HG02642 (cell line): ENCODE data around the gene LPCAT1.
A peak's percentile ranks its signal among the peaks of the same experiment; 100 is the strongest.
"Not testable (repeated sequence)": the region's sequence is repeated elsewhere in the genome, so short reads cannot be mapped to it uniquely, and the experiment has no call there.

ENCODE experiments used
- ATAC-seq: cut with Tn5 transposase; IDR thresholded peaks from one replicate; pipeline ENCODE4 v1.9.1; 2021; ENCODE audit warnings: mild to moderate bottlenecking; ENCODE audit not compliant: unreplicated experiment, poor library complexity

Gene LPCAT1

DNA sequence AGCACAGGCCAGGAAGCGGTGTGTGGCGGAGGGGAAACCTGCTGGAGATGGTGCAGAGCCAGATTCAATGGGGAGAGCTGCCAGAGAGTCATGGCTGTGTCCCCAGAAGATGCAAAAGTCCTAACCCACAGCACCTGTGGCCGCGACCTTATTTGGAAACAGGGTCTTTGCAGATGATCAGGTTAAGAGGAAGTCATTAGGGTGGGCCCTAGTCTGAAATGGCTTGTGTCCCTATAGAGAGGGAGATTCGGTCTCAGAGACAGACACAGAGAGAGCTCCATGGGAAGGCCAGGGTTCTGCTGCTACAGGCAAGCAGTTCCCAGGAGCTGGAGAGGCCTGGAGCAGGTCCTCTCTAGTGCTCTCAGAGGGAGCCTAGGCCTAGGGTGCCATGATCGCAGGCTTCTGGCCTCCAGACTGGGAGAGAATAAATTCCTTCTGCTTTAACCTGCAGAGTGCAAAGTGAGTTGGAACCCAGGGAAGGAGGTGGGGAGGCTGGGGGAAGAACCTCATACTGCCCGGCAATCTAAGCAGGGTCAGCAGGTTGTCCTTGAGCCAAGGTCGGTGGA, 1.9 kb upstream of the LPCAT1 start:
- no peak for ATAC-seq

- no peak for ATAC-seq
Observed at GRCh38 chr5:1524799-1525623, 1.3 kb upstream of the LPCAT1 start.

- ATAC-seq, result no peak
Observed at GRCh38 chr5:1524481-1524798, 680 bp upstream of the LPCAT1 start.

- ATAC-seq, result peak; percentile 37
Observed at GRCh38 chr5:1523480-1523792, 324 bp downstream of the LPCAT1 start.

DNA sequence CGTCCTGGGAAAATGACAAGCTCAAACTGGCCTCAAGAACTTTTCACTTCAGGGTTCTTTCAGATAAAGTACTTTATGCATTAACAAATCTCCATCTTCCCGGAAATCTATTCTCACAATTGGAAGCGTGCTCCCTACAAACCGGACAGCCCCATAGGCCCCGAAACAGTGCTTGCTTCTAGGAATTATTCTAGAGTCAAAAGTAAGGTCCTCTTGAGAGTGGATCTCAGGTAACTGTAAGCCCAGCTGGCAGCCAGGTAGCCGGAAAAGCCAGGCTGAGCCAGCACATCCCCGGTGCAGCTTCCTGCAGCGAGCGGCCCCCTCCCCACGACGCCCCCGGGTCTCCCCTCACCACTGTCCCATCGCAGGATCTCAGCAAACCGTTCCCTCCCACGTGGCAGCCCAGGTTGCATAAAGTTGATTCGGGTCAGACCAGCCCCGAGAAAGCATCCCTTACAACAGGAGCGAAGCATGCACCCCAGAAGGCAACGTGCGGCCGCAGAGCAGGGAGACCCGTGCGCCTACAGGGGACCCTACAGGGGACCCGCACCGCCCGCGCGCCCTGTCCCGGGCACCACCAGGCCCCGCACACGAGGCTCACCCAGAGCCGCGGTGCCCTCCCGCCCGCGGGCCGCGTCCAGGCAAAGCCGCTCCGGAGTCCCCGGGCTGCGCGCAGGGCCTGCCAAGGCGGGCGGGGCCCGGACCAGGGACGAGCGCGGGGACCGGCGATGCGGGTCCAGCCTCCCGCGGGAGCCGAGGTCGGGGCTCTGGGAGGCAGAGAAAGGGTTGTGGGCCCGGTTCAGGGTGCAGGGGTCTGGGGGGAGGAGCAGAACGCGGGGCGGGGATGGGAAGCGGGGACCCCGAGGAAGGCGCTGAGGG, 920 bp downstream of the LPCAT1 start:
- ATAC-seq, result no peak

- ATAC-seq, result no peak
Observed at GRCh38 chr5:1521671-1522600, 1.8 kb downstream of the LPCAT1 start.

- ATAC-seq, result no peak
Observed at GRCh38 chr5:1520791-1521453, 2.8 kb downstream of the LPCAT1 start.

- ATAC-seq, result no peak
Observed at GRCh38 chr5:1519631-1520210, 4.0 kb downstream of the LPCAT1 start.

DNA sequence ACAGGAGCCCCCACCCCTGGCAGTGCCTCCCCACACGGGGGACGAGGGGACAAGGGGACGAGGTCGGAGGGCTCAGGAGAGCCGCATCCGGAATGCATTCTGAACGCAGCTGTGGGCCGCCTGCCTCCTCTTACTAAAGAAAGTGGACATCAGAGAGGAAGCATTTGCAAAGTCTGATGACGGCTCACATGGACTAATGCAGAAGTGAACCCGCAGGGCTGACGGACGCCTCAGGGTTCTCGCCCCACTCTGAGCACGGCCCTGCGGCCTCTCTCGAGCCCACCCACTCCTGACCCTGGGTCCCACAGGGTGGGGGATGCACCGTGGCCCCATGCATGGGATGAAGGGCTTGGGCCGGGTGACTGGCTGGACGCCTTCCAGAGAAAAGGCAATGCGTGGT, 5.9 kb downstream of the LPCAT1 start:
- no peak for ATAC-seq

GRCh38 chr5:1516615-1517601, 6.9 kb downstream of the LPCAT1 start:
- no peak for ATAC-seq

DNA sequence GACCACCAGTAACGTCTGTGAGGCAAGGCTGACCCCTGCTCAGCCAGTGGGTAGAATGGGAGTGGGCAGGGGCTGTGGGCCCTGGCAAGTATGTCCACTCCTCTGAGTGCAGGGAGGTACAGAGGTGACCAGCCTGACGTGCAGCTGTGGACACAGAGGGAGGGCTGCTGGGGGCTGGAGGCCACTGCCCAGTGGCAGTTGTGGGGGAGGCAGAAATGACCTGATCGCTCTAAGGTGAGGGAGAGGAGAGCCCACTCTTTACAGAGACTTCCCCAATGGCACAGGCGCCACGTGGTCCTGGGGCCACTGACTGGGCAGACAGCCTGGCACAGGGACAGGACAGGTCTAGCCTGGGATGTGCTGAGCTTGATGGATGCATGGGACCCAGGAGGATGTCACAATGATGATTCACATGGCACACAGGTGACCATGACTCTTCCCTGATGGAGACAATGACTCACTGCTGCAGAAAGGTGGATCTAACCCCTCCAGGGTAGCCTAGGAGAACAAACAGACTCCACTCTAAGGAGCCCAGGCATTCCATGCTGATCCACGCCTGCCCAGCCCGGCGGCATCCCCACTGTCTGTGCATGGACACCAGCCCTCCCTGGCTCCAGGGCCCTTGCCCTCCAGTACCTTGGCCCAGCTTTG, 7.7 kb downstream of the LPCAT1 start:
- no peak for ATAC-seq

GRCh38 chr5:1515311-1515920, 8.3 kb downstream of the LPCAT1 start:
- ATAC-seq, result no peak

GRCh38 chr5:1514819-1515310, 8.9 kb downstream of the LPCAT1 start:
- ATAC-seq, result not testable (repeated sequence)

DNA sequence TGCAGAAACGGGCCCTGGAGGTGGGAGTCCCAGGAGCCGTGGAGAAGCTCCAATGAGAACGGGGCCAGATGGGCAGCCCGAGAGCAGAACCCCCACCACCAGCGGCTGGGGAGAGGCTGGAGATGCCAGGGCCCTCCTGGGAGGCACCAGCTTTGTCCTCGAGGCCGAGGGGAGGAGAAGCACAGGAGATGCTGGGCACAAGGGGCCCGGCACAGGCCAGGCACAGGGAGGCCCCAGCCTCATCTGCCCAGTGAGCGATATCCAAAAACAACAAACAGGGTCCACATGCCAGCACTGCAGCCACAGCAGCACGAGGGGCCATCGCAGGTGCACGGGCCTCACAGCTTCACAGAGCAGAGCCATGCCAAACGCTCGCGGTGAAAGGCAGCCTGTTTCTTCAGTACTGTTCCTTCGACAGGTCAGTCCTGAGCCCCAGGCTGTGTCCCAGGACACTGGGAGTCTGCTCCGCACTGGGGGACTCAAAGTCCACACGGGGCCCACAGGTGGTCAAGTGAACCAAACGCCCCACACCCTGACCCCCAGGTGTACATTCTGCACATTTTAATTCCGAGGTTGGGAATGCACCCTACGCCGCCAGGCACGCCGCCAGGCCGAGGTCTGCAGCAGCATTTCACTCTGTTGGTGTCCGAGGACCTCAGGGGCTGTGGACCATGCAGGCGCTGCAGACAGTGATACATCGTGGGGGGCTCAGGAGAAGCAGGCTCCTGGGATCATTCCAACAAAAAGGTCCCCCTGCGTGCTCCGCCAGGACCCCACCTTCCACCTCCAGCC, 9.5 kb downstream of the LPCAT1 start:
- ATAC-seq, result no peak

DNA sequence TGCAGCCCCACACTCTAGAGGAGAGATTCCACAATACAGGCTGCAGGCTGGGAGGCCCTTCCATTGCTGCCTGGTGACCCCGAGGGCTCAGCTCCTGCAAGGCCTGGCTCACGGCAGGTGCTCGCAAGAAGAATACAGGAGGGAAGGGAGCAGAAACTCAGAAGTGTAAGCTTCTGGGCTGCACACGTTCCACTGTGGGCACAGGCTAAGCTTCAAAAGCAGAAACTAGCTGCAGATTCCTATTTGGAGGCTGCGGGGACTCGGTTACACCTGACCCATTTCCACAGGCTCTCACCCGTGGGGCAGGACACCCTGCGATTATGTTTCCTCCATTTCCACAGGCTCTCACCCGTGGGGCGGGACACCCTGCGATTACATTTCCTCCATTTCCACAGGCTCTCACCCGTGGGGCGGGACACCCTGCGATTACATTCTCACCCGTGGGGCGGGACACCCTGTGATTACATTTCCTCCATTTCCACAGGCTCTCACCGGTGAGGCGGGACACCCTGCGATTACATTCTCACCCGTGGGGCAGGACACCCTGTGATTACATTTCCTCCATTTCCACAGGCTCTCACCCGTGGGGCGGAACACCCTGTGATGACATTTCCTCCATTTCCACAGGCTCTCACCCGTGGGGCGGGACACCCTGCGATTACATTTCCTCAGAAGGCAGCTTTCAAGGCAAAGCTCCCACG, 10.3 kb downstream of the LPCAT1 start:
- no peak for ATAC-seq
